ENCODE results near the gene SORT1.

DNA sequence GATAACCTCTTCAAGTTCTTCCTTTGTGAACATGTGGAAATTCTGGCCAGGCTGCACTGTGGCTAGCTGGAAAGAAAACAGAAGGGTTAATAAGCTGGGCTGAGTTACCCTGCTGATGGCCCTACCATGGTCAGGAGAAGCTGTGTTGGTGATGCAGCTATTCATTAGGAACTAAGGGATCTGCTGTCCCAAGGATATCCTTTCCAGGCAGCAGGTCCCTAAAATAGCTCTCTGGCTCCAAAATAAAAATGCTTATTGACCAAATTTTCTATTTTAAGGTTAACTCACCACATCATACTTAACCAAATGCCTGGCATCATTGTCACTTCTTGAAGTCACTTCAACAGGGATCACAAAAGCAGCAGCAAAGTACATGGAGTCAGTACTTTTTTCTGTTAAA is 4.3 kb upstream of the SORT1 start:
- TF ChIP-seq, protein P1, sequence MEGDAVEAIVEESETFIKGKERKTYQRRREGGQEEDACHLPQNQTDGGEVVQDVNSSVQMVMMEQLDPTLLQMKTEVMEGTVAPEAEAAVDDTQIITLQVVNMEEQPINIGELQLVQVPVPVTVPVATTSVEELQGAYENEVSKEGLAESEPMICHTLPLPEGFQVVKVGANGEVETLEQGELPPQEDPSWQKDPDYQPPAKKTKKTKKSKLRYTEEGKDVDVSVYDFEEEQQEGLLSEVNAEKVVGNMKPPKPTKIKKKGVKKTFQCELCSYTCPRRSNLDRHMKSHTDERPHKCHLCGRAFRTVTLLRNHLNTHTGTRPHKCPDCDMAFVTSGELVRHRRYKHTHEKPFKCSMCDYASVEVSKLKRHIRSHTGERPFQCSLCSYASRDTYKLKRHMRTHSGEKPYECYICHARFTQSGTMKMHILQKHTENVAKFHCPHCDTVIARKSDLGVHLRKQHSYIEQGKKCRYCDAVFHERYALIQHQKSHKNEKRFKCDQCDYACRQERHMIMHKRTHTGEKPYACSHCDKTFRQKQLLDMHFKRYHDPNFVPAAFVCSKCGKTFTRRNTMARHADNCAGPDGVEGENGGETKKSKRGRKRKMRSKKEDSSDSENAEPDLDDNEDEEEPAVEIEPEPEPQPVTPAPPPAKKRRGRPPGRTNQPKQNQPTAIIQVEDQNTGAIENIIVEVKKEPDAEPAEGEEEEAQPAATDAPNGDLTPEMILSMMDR (IDR thresholded peaks at IDR 0.05 in 8 of 11, conservative IDR thresholded peaks at IDR 0.05 in 3 of 11): no peak
- no peak for TF ChIP-seq POLR2A (IDR thresholded peaks at IDR 0.05)
